ENCODE data around the gene FAS.

Gene FAS

DNA sequence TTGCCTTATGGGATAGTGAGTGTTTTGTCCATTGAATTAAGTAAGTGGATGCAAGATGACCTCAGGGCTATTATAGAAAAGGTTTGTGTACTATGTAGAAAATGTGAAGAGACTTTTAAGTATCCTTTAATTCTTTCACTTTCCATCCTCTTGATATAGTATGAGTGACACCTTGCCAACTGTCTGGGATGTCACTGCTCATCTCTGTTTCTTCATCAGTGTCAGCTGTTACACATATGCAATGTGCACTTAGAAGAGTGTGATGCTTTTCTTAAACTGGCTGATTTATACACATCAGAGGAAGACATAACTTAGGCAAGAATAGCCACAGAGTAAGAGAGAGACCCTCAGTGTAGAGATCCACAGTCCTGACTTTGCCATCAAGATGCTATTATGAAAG, 29.3 kb upstream of the FAS start:
- Mint-ChIP-seq H3K27me3 (no peaks in the 10 kb centered on the region), H3K4me3 (no peak overlapping the region), H3K9me3 (no peaks in the 10 kb centered on the region), H3K4me1 (ENCODE audit: low read depth) (peaks cover 16% of the 10 kb centered on the region), H3K36me3 (ENCODE audit: low read depth) (no peaks in the 10 kb centered on the region), H3K27ac (no peak overlapping the region)

- Mint-ChIP-seq H3K27me3 (no peaks in the 10 kb centered on the region), H3K4me3 (no peak overlapping the region), H3K4me1 (ENCODE audit: low read depth) (peaks cover 16% of the 10 kb centered on the region), H3K27ac (no peak overlapping the region), H3K9me3 (no peaks in the 10 kb centered on the region), H3K36me3 (ENCODE audit: low read depth) (no peaks in the 10 kb centered on the region)
These were observed 28.3 kb upstream of the FAS start for GRCh38 chr10:88962336-88962735.

DNA sequence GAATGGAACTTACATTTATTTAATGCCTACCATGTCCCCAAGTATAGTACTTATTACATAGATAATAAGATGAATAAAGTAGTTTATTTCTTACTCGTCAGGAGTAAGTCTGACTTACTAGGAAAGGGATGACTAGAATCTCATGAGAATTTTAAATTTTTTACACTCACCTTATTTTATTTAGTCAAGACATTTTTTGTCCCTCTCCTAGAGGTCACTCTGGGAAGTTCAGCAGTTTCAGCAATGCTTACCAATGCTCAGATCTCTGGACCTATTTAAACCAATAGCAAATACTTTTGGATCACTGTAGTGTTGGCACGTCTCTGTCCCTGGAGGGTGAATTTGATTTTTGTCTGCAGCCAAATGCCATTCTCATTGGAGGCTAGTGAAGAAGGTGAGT, 27.3 kb upstream of the FAS start:
- Mint-ChIP-seq H3K4me3 (no peak overlapping the region), H3K36me3 (ENCODE audit: low read depth) (no peaks in the 10 kb centered on the region), H3K27me3 (no peaks in the 10 kb centered on the region), H3K9me3 (no peaks in the 10 kb centered on the region), H3K27ac (no peak overlapping the region), H3K4me1 (ENCODE audit: low read depth) (peaks cover 16% of the 10 kb centered on the region)

- Mint-ChIP-seq H3K4me1 (ENCODE audit: low read depth) (peaks cover 16% of the 10 kb centered on the region), H3K27me3 (no peaks in the 10 kb centered on the region), H3K36me3 (ENCODE audit: low read depth) (no peaks in the 10 kb centered on the region), H3K27ac (no peak overlapping the region), H3K9me3 (no peaks in the 10 kb centered on the region), H3K4me3 (no peak overlapping the region)
These were observed 26.2 kb upstream of the FAS start for GRCh38 chr10:88964360-88964759.

GRCh38 chr10:88964869-88965415, 25.7 kb upstream of the FAS start:
- no peaks in the 10 kb centered on the region for H3K9me3 Mint-ChIP-seq
- H3K4me1 Mint-ChIP-seq (ENCODE audit: low read depth): peaks cover 16% of the 10 kb centered on the region
- H3K4me3 Mint-ChIP-seq: no peak overlapping the region
- no peak overlapping the region for H3K27ac Mint-ChIP-seq
- H3K36me3 Mint-ChIP-seq (ENCODE audit: low read depth): no peaks in the 10 kb centered on the region
- H3K27me3 Mint-ChIP-seq: no peaks in the 10 kb centered on the region

- peaks cover 10% of the 10 kb centered on the region for H3K4me1 Mint-ChIP-seq (ENCODE audit: low read depth)
- no peak overlapping the region for H3K4me3 Mint-ChIP-seq
- H3K27me3 Mint-ChIP-seq: no peaks in the 10 kb centered on the region
- no peaks in the 10 kb centered on the region for H3K9me3 Mint-ChIP-seq
- no peak overlapping the region for H3K27ac Mint-ChIP-seq
- no peaks in the 10 kb centered on the region for H3K36me3 Mint-ChIP-seq (ENCODE audit: low read depth)
These were observed 23.8 kb upstream of the FAS start for GRCh38 chr10:88966797-88967196.

GRCh38 chr10:88968391-88968790, 22.2 kb upstream of the FAS start:
- no peaks in the 10 kb centered on the region for H3K4me1 Mint-ChIP-seq (ENCODE audit: low read depth)
- H3K4me3 Mint-ChIP-seq: no peak overlapping the region
- H3K36me3 Mint-ChIP-seq (ENCODE audit: low read depth): no peaks in the 10 kb centered on the region
- H3K27me3 Mint-ChIP-seq: no peaks in the 10 kb centered on the region
- no peaks in the 10 kb centered on the region for H3K9me3 Mint-ChIP-seq
- H3K27ac Mint-ChIP-seq: no peak overlapping the region

DNA sequence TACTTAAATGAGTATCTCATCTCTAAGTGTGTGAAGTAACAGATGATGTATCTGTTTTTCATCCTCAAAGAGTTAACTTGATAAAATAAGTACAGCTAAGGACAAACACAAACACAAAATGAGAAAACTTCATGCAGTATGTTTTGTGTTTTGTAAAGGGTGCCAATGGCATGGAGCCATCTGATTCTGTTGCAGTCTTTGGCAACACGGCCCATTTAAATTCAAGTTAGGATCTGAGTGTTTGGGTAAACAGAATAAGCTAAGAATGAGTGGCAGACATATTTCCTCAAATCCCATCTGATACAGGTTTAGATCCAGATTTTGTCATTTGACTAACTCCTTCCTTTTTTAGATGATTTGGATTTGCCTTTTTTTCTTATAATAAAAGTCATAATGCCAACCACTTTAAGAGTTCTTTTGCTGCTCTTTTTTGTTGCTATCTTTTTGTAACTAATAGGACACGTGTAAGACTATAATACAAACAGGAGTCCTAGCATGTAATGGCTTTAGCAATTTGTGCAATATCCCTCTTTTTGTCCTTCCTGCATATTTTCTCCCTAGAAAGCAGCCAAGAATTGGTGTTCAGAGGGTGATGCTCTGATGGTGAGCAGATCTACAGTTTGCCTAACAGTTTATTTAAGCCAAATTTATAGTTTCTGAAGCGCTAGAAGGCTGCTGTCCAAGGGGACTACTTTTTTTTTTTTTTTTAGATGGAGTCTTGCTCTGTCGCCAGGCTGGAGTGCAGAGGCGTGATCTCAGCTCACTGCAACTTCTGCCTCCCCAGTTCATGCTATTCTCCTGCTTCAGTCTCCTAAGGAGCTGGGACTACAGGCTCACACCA, 19.2 kb upstream of the FAS start:
- Mint-ChIP-seq H3K27ac (no peak overlapping the region), H3K9me3 (no peaks in the 10 kb centered on the region), H3K4me1 (ENCODE audit: low read depth) (peaks cover 16% of the 10 kb centered on the region), H3K27me3 (no peaks in the 10 kb centered on the region), H3K4me3 (no peak overlapping the region), H3K36me3 (ENCODE audit: low read depth) (no peaks in the 10 kb centered on the region)

DNA sequence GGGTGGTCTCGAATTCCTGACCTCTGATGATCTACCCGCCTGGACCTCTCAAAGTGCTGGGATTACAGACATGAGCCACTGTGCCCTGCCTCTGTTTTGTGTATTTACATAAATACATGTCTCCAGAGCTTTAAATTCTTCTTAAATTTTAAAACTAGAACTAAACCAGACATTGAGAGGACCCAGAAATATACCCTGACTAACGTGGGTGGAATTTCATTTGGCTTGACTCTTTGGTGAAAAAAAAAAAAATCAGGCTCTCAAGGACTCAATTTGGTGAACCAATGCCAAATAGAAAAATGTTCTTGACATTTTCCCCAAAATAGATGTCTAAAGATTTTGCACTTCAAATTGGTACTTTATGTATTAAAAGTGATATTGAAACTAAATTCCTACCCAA, 16.6 kb upstream of the FAS start:
- Mint-ChIP-seq H3K4me3 (no peak overlapping the region), H3K27ac (no peak overlapping the region), H3K9me3 (no peaks in the 10 kb centered on the region), H3K27me3 (no peaks in the 10 kb centered on the region), H3K4me1 (ENCODE audit: low read depth) (peaks cover 16% of the 10 kb centered on the region), H3K36me3 (ENCODE audit: low read depth) (no peaks in the 10 kb centered on the region)

DNA sequence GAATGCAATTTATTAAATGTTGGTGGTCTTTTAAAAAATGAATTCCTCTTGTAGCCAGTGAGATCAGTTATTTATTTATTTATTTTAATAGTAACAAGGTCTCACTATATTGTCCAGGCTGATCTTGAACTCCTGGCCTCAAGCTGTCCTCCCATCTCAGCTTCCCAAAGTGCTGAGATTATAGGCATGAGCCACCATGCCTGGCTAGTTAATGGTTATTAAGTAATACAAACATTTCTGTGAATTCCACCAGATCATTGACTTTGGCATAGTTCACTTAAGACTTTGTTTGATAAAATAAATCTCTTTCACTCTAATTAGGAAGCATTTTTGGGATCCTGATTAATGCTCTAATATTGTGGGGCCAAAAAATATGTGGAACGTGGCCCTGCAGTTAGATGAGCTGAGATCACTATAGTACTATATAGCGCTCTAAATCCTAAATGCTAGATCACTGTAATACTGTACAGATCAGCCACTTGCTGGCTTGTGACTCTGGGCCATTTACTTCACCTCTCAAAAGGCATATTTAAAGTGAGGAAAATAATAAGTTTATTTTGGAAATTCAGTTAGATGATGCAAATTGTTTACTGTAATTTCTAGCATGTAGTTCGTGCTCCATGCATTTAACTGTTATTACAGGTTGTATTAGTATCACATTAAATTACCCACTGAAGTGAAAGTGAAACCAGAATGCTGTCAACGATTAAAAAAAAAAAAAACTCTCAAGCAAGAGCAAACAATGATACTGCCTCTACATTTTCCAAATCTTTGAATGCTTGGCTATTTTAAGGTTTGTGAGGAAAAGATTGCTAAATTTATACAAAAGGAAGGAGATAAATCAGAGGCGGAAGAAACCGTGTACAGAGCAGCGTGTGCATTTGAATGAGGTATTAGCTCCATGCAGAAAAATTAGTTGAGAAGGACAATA, 15.9 kb upstream of the FAS start:
- H3K27me3 Mint-ChIP-seq: no peaks in the 10 kb centered on the region
- peaks cover 16% of the 10 kb centered on the region for H3K4me1 Mint-ChIP-seq (ENCODE audit: low read depth)
- H3K9me3 Mint-ChIP-seq: no peaks in the 10 kb centered on the region
- H3K36me3 Mint-ChIP-seq (ENCODE audit: low read depth): no peaks in the 10 kb centered on the region
- H3K4me3 Mint-ChIP-seq: peak overlapping the region; percentile 97
- peak overlapping the region; percentile 98 for H3K27ac Mint-ChIP-seq

- Mint-ChIP-seq H3K27ac (peak overlapping the region; percentile 98), H3K9me3 (no peaks in the 10 kb centered on the region), H3K4me3 (peak overlapping the region; percentile 97), H3K27me3 (no peaks in the 10 kb centered on the region), H3K4me1 (ENCODE audit: low read depth) (peaks cover 16% of the 10 kb centered on the region), H3K36me3 (ENCODE audit: low read depth) (no peaks in the 10 kb centered on the region)
These were observed 15.2 kb upstream of the FAS start for GRCh38 chr10:88975377-88975720.

GRCh38 chr10:88978463-88978862, 12.1 kb upstream of the FAS start:
- no peaks in the 10 kb centered on the region for H3K9me3 Mint-ChIP-seq
- H3K27ac Mint-ChIP-seq: no peak overlapping the region
- no peaks in the 10 kb centered on the region for H3K36me3 Mint-ChIP-seq (ENCODE audit: low read depth)
- H3K27me3 Mint-ChIP-seq: no peaks in the 10 kb centered on the region
- peaks cover 20% of the 10 kb centered on the region for H3K4me1 Mint-ChIP-seq (ENCODE audit: low read depth)
- no peak overlapping the region for H3K4me3 Mint-ChIP-seq

DNA sequence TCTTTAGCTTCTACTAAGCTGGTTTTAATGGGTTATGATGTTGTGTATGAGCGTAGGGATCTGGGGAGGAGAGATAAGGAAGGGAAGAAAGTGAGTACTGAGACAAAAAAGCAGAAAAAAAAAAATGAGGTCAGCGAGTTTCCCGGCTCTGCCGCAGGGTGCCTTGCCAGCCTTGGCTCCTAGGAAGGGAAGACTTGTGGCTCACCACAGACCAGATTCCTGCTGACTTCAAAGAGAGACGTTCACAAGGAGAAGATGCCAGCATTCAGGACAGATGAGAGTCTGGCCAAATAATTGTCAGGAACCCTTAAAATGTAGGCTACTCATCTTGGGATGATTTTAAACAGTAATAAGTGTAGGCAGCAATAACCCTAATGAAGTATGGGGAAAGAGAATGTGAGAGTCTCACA, 11.4 kb upstream of the FAS start:
- Mint-ChIP-seq H3K9me3 (no peaks in the 10 kb centered on the region), H3K27me3 (no peaks in the 10 kb centered on the region), H3K36me3 (ENCODE audit: low read depth) (no peaks in the 10 kb centered on the region), H3K4me1 (ENCODE audit: low read depth) (peaks cover 25% of the 10 kb centered on the region), H3K27ac (no peak overlapping the region), H3K4me3 (no peak overlapping the region)

GRCh38 chr10:88979603-88980002, 11.0 kb upstream of the FAS start:
- Mint-ChIP-seq H3K9me3 (no peaks in the 10 kb centered on the region), H3K4me3 (no peak overlapping the region), H3K36me3 (ENCODE audit: low read depth) (no peaks in the 10 kb centered on the region), H3K27me3 (no peaks in the 10 kb centered on the region), H3K27ac (no peak overlapping the region), H3K4me1 (ENCODE audit: low read depth) (peaks cover 24% of the 10 kb centered on the region)

DNA sequence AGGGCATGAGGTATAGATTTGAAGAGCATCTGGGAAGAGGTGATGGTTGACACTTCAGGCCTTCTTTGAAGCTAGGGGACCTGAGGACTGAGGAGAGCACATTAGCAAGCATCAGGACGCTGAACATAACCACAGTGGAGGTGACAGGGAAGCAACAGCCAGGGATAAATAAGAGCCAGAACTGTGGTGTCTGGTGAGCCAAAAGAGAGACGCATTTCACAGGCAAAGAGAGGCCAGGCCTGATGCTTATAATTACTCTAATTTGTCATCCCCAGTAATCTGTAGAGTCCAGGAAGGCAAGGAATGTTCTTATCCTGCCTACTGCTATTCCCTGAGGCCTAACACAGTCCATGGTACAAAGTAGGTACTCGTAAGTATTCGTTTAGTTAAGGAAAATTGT, 10.4 kb upstream of the FAS start:
- Mint-ChIP-seq H3K36me3 (ENCODE audit: low read depth) (no peaks in the 10 kb centered on the region), H3K27ac (no peak overlapping the region), H3K27me3 (no peaks in the 10 kb centered on the region), H3K9me3 (no peaks in the 10 kb centered on the region), H3K4me1 (ENCODE audit: low read depth) (peaks cover 20% of the 10 kb centered on the region), H3K4me3 (no peak overlapping the region)

Data from stimulated activated naive CD8-positive, alpha-beta T cell treated with anti-CD3 and anti-CD28 coated beads, Interleukin-15, Interleukin-2, amounts not matched to agents 100 ng/mL and 50 ng/mL, for 24 hours (primary cell).